CD8-positive, alpha-beta memory T cell (primary cell): ENCODE measurements around the gene KLC1. TPM values are rescaled to one million over a fixed set of nuclear protein-coding genes. Genes with fewer than 3 reads are reported as not detected.
"Not testable (repeated sequence)": the region's sequence is repeated elsewhere in the genome, so short reads cannot be mapped to it uniquely, and the experiment has no call there.

Source experiments
- CTCF ChIA-PET: fragments of 350-600 bp; sonication (Branson Sonifier 250); formaldehyde crosslinking; loops from one replicate; lab custom pipeline; 2021; ENCODE audit warnings: antibody characterized with exemption; lab: Charles Lee
- POLR2A ChIA-PET: fragments of 350-600 bp; sonication (Branson Sonifier 250); formaldehyde crosslinking; loops from one replicate; lab custom pipeline; 2021; ENCODE audit warnings: antibody characterized with exemption; lab: Charles Lee
- DNase-seq, 5 donors: peaks; one replicate each; pipeline versions ENCODE4 v3.0.0 to v3.0.0-alpha.2; 2020 to 2022; ENCODE audit warnings: mixed read lengths in 1 of 5
- H3K27ac ChIP-seq: one replicate; pipeline ENCODE4 v1.7.0; 2013; ENCODE audit warnings: low read depth, mild to moderate bottlenecking, low read length, moderate library complexity
- H3K27me3 ChIP-seq: 2 replicates; pipeline ENCODE4 v1.7.0; 2013; ENCODE audit warnings: low read length, mild to moderate bottlenecking; ENCODE audit not compliant: insufficient read depth, poor library complexity, severe bottlenecking
- H3K36me3 ChIP-seq: 2 replicates; pipeline ENCODE4 v1.7.0; 2013; ENCODE audit warnings: mild to moderate bottlenecking, low read length, moderate library complexity; ENCODE audit not compliant: insufficient read depth
- H3K4me1 ChIP-seq: 2 replicates; pipeline ENCODE4 v1.7.0; 2013; ENCODE audit warnings: mild to moderate bottlenecking, low read length, moderate library complexity; ENCODE audit not compliant: insufficient read depth
- H3K4me3 ChIP-seq: 2 replicates; pipeline ENCODE4 v1.7.0; 2013; ENCODE audit warnings: mild to moderate bottlenecking, low read length
- H3K9me3 ChIP-seq: 2 replicates; pipeline ENCODE4 v1.7.0; 2013; ENCODE audit warnings: mild to moderate bottlenecking, low read length
- H3K27ac Mint-ChIP-seq, 8 donors: one replicate each; pipeline ENCODE4 v1.8.0; 2020 to 2021; ENCODE audit warnings: mixed read lengths in 8 of 8, mild to moderate bottlenecking in 6 of 8, inconsistent platforms in 3 of 8, moderate library complexity in 3 of 8
- H3K27me3 Mint-ChIP-seq, 2 donors: one replicate each; pipeline ENCODE4 v1.8.0; 2020 to 2021; ENCODE audit warnings: mixed read lengths in 2 of 2, mild to moderate bottlenecking in 1 of 2, moderate library complexity in 1 of 2
- H3K36me3 Mint-ChIP-seq, 3 donors: one replicate each; pipeline ENCODE4 v1.8.0; 2020 to 2021; ENCODE audit warnings: mixed read lengths in 3 of 3, inconsistent platforms in 1 of 3, mild to moderate bottlenecking in 1 of 3
- H3K4me1 Mint-ChIP-seq, 3 donors: one replicate each; pipeline ENCODE4 v1.8.0; 2020 to 2021; ENCODE audit warnings: mixed read lengths in 3 of 3, inconsistent platforms in 1 of 3, mild to moderate bottlenecking in 1 of 3
- H3K4me3 Mint-ChIP-seq, 7 donors: one replicate each; pipeline ENCODE4 v1.8.0; 2020 to 2021; ENCODE audit warnings: mixed read lengths in 7 of 7, mild to moderate bottlenecking in 6 of 7, moderate library complexity in 4 of 7, inconsistent platforms in 2 of 7
- H3K9me3 Mint-ChIP-seq, 5 donors: one replicate each; pipeline ENCODE4 v1.8.0; 2020 to 2022; ENCODE audit warnings: mixed read lengths in 5 of 5, mild to moderate bottlenecking in 3 of 5, moderate library complexity in 2 of 5, inconsistent platforms in 1 of 5
- polyA plus RNA-seq: library from polyadenylated mRNA; unstranded; fragments of 300-500 nt; fragmentation: Illumina TruSeq; gene quantifications from one replicate; pipeline ENCODE4 v1.2.3, GENCODE V29; 2021
- total RNA-seq, 2 experiments: library from RNA; stranded (reverse); gene quantifications; one replicate each; pipeline ENCODE4 v1.2.3, GENCODE V29; 2021

Gene KLC1
- total and polyA plus RNA-seq, 3 experiments from 2014 or later = 92.0 to 143 (median 141) TPM

- H3K4me3 ChIP-seq = no peak overlapping the region
- DNase-seq = no peak
- no peak overlapping the region for H3K4me3 Mint-ChIP-seq
- H3K27me3 Mint-ChIP-seq = no peaks in the 10 kb centered on the region
- peaks cover 32% of the 10 kb centered on the region for H3K36me3 ChIP-seq
- H3K27ac Mint-ChIP-seq = no peak overlapping the region
- ChIA-PET CTCF (no interaction called here), POLR2A (no interaction called here)
- H3K9me3 Mint-ChIP-seq = no peaks in the 10 kb centered on the region
- no peak overlapping the region for H3K27ac ChIP-seq
- H3K9me3 ChIP-seq = no peaks in the 10 kb centered on the region
- H3K4me1 Mint-ChIP-seq = peaks cover 2 to 6% (median 3%) of the 10 kb centered on the region in 3 donors
- H3K36me3 Mint-ChIP-seq = peaks cover 0 to 81% (median 3%) of the 10 kb centered on the region in 3 donors
- no peaks in the 10 kb centered on the region for H3K27me3 ChIP-seq
- H3K4me1 ChIP-seq = no peaks in the 10 kb centered on the region
Observed at GRCh38 chr14:103687712-103688111, 58.7 kb downstream of the KLC1 start.

- Histone ChIP-seq H3K36me3 (peaks cover 33% of the 10 kb centered on the region), H3K27ac (no peak overlapping the region), H3K9me3 (no peaks in the 10 kb centered on the region), H3K27me3 (no peaks in the 10 kb centered on the region), H3K4me3 (no peak overlapping the region), H3K4me1 (no peaks in the 10 kb centered on the region)
- Mint-ChIP-seq H3K4me1 (peaks cover 2 to 6% (median 3%) of the 10 kb centered on the region in 3 donors), H3K9me3 (no peaks in the 10 kb centered on the region), H3K27ac (no peak overlapping the region), H3K4me3 (no peak overlapping the region), H3K36me3 (peaks cover 0 to 81% (median 3%) of the 10 kb centered on the region in 3 donors), H3K27me3 (no peaks in the 10 kb centered on the region)
- no peak for DNase-seq
- CTCF ChIA-PET = no interaction called here
- POLR2A ChIA-PET = no interaction called here
Observed at GRCh38 chr14:103688441-103688840, 59.4 kb downstream of the KLC1 start.

- CTCF ChIA-PET = no interaction called here
- no peak overlapping the region for H3K27ac ChIP-seq
- POLR2A ChIA-PET = no interaction called here
Observed at GRCh38 chr14:103688906-103689902, 60.2 kb downstream of the KLC1 start.

GRCh38 chr14:103690332-103690731 is 61.3 kb downstream of the KLC1 start:
- Histone ChIP-seq H3K4me1 (no peaks in the 10 kb centered on the region), H3K36me3 (peaks cover 35% of the 10 kb centered on the region), H3K27ac (no peak overlapping the region), H3K27me3 (no peaks in the 10 kb centered on the region), H3K9me3 (no peaks in the 10 kb centered on the region), H3K4me3 (no peak overlapping the region)
- Mint-ChIP-seq H3K4me3 (no peak overlapping the region), H3K27me3 (no peaks in the 10 kb centered on the region), H3K9me3 (no peaks in the 10 kb centered on the region), H3K27ac (peak overlapping the region in 2 of 8 donors; percentile 18 to 33), H3K4me1 (peaks cover 2 to 6% (median 4%) of the 10 kb centered on the region in 3 donors), H3K36me3 (peaks cover 0 to 79% (median 3%) of the 10 kb centered on the region in 3 donors)
- no peak for DNase-seq
- ChIA-PET CTCF (no interaction called here), POLR2A (no interaction called here)

More at GRCh38 chr14:103688906-103689902, 60.2 kb downstream of the KLC1 start:
- Histone ChIP-seq H3K4me3 (no peak overlapping the region), H3K27me3 (no peaks in the 10 kb centered on the region), H3K9me3 (no peaks in the 10 kb centered on the region), H3K4me1 (no peaks in the 10 kb centered on the region), H3K36me3 (peaks cover 32% of the 10 kb centered on the region)
- H3K27me3 Mint-ChIP-seq = no peaks in the 10 kb centered on the region
- peak overlapping the region in 2 of 8 donors; percentile 2 to 7 for H3K27ac Mint-ChIP-seq
- no peak for DNase-seq
- H3K4me3 Mint-ChIP-seq = no peak overlapping the region
- peaks cover 0 to 81% (median 3%) of the 10 kb centered on the region in 3 donors for H3K36me3 Mint-ChIP-seq
- peaks cover 2 to 6% (median 3%) of the 10 kb centered on the region in 3 donors for H3K4me1 Mint-ChIP-seq
- no peaks in the 10 kb centered on the region for H3K9me3 Mint-ChIP-seq

- H3K9me3 Mint-ChIP-seq, H3K4me3 ChIP-seq, H3K27ac ChIP-seq, POLR2A ChIA-PET, DNase-seq, H3K27me3 Mint-ChIP-seq, H3K27me3 ChIP-seq, H3K4me1 ChIP-seq, H3K4me1 Mint-ChIP-seq, H3K9me3 ChIP-seq: not testable (repeated sequence)
- CTCF ChIA-PET = interaction anchor here (1.6 kb wide), 1 partner anchor 209 kb away, joined by 3 read pairs; no protein-coding TSS in a partner anchor
- Mint-ChIP-seq H3K27ac (peak overlapping the region in 1 of 8 donors; percentile 33), H3K36me3 (peaks cover 0 to 78% (median 1%) of the 10 kb centered on the region in 3 donors), H3K4me3 (peak overlapping the region in 1 of 7 donors; percentile 27)
- H3K36me3 ChIP-seq = peaks cover 24% of the 10 kb centered on the region
Observed at GRCh38 chr14:103691655-103692054, 62.6 kb downstream of the KLC1 start.

- no peaks in the 10 kb centered on the region for H3K27me3 ChIP-seq
- H3K4me3 ChIP-seq = no peak overlapping the region
- Mint-ChIP-seq H3K4me1 (peaks cover 5 to 8% (median 7%) of the 10 kb centered on the region in 3 donors), H3K36me3 (peaks cover 0 to 78% (median 1%) of the 10 kb centered on the region in 3 donors), H3K9me3 (no peaks in the 10 kb centered on the region), H3K4me3 (no peak overlapping the region), H3K27ac (peak overlapping the region in 1 of 8 donors; percentile 33), H3K27me3 (no peaks in the 10 kb centered on the region)
- CTCF ChIA-PET = interaction anchor here (1.6 kb wide), 1 partner anchor 209 kb away, joined by 3 read pairs; no protein-coding TSS in a partner anchor
- peaks cover 20% of the 10 kb centered on the region for H3K36me3 ChIP-seq
- H3K9me3 ChIP-seq = no peaks in the 10 kb centered on the region
- no peak for DNase-seq
- H3K4me1 ChIP-seq = no peaks in the 10 kb centered on the region
- no peak overlapping the region for H3K27ac ChIP-seq
- POLR2A ChIA-PET = no interaction called here
Observed at GRCh38 chr14:103692159-103692558, 63.1 kb downstream of the KLC1 start.

GRCh38 chr14:103692871-103693270 is 63.9 kb downstream of the KLC1 start:
- ChIA-PET POLR2A (no interaction called here), CTCF (no interaction called here)
- Mint-ChIP-seq H3K4me1 (peaks cover 5 to 11% (median 9%) of the 10 kb centered on the region in 3 donors), H3K4me3 (no peak overlapping the region), H3K9me3 (no peaks in the 10 kb centered on the region), H3K36me3 (peaks cover 0 to 80% (median 1%) of the 10 kb centered on the region in 3 donors), H3K27ac (no peak overlapping the region), H3K27me3 (no peaks in the 10 kb centered on the region)
- peaks cover 20% of the 10 kb centered on the region for H3K36me3 ChIP-seq
- H3K4me3 ChIP-seq = no peak overlapping the region
- no peaks in the 10 kb centered on the region for H3K9me3 ChIP-seq
- no peak for DNase-seq
- no peaks in the 10 kb centered on the region for H3K4me1 ChIP-seq
- H3K27me3 ChIP-seq = no peaks in the 10 kb centered on the region
- no peak overlapping the region for H3K27ac ChIP-seq

- H3K36me3 ChIP-seq = peaks cover 20% of the 10 kb centered on the region
- no peaks in the 10 kb centered on the region for H3K4me1 ChIP-seq
- H3K27me3 ChIP-seq = no peaks in the 10 kb centered on the region
- CTCF ChIA-PET = no interaction called here
- POLR2A ChIA-PET = no interaction called here
- no peak for DNase-seq
- H3K4me3 ChIP-seq = no peak overlapping the region
- Mint-ChIP-seq H3K27ac (no peak overlapping the region), H3K4me3 (no peak overlapping the region), H3K36me3 (peaks cover 0 to 77% (median 1%) of the 10 kb centered on the region in 3 donors), H3K4me1 (peaks cover 5 to 11% (median 9%) of the 10 kb centered on the region in 3 donors), H3K9me3 (no peaks in the 10 kb centered on the region), H3K27me3 (no peaks in the 10 kb centered on the region)
- no peak overlapping the region for H3K27ac ChIP-seq
- no peaks in the 10 kb centered on the region for H3K9me3 ChIP-seq
Observed at GRCh38 chr14:103693515-103693914, 64.5 kb downstream of the KLC1 start.
